Neutrophil (primary cell): ENCODE data around the gene CHRND.

ENCODE experiments used
- H3K27ac ChIP-seq: fragments of 200-600 bp; sonication (generic); 2 replicates; pipeline ENCODE4 v1.5.1; 2016; ENCODE audit warnings: mild to moderate bottlenecking, moderate library complexity
- H3K27me3 ChIP-seq: fragments of 200-600 bp; sonication (generic); 2 replicates; pipeline ENCODE4 v1.6.0; 2016; ENCODE audit warnings: mild to moderate bottlenecking
- H3K36me3 ChIP-seq: fragments of 200-600 bp; sonication (generic); 2 replicates; pipeline ENCODE4 v1.5.1; 2017
- H3K4me1 ChIP-seq, 2 experiments: fragments of 200-600 bp in 1 of 2; sonication (generic) in 1 of 2; 1 replicate in 1 of 2; 2 replicates in 1 of 2; pipeline versions ENCODE4 v1.5.1 to v1.6.1; 2013 to 2016; ENCODE audit warnings: low read depth in 1 of 2, low read length in 1 of 2, mild to moderate bottlenecking in 1 of 2, moderate library complexity in 1 of 2; ENCODE audit not compliant: control insufficient read depth in 1 of 2, insufficient read depth in 1 of 2
- H3K4me3 ChIP-seq, 2 experiments: fragments of 200-600 bp in 1 of 2; sonication (generic) in 1 of 2; 1 replicate in 1 of 2; 2 replicates in 1 of 2; pipeline ENCODE4 v1.5.1; 2013 to 2016; ENCODE audit warnings: low read depth in 1 of 2, low read length in 1 of 2, mild to moderate bottlenecking in 1 of 2, moderate library complexity in 1 of 2
- H3K9me3 ChIP-seq: fragments of 200-600 bp; sonication (generic); 2 replicates; pipeline ENCODE4 v1.5.1; 2016
- TF ChIP-seq, protein P1 (sequence below): fragments of 200-600 bp; sonication (generic); IDR thresholded peaks from 2 replicates; pipeline ENCODE4 v1.5.1; 2016; ENCODE audit warnings: antibody characterized with exemption

Gene CHRND

DNA sequence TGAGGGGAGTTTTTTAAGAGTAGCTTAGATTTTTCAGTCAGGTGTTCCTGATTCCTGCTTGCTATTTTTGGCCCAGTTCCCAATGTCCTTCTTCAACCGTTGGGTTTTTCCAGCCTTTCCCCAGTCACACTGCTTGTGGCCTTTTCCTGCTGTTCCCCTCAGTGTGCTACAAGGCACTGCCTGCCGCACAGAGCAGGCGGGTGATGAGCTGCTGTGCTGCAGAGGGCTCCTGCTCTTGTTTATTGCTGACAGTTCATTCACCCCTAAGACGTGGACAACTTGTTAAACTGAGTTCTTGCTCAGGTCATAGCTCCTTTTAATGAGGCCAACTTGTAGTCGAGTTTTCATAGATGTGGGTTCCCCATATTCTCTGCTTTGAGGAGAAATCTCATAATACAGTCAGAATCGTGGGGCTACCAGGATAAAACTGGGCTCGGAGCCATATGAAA lies 45.1 kb downstream of the CHRND start:
- H3K4me1 ChIP-seq, result no peaks in the 10 kb centered on the region
- H3K27ac ChIP-seq, result no peak overlapping the region

DNA sequence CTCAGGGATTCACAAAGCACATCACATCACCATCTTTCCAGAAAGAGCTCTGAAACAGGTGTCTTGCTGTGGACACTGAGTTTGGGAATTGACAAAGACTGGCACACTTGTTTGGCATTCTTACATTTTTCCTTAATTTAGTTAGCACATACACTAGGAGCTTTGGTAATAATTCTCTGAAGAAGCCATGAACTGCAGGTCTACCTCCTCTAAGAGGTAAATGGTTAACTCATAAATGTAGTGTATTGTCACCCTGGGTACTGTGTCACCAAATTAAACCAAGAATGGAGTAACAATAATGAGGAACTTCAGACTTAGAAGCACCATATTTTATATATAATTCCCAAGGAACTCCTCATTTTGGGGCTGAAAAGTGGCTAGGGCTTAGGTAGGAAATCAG lies 47.1 kb downstream of the CHRND start:
- Histone ChIP-seq H3K27me3 (no peaks in the 10 kb centered on the region), H3K36me3 (peaks cover 88% of the 10 kb centered on the region), H3K4me3 (no peak overlapping the region), H3K27ac (no peak overlapping the region), H3K4me1 (no peaks in the 10 kb centered on the region), H3K9me3 (no peaks in the 10 kb centered on the region)
- TF ChIP-seq, protein P1, sequence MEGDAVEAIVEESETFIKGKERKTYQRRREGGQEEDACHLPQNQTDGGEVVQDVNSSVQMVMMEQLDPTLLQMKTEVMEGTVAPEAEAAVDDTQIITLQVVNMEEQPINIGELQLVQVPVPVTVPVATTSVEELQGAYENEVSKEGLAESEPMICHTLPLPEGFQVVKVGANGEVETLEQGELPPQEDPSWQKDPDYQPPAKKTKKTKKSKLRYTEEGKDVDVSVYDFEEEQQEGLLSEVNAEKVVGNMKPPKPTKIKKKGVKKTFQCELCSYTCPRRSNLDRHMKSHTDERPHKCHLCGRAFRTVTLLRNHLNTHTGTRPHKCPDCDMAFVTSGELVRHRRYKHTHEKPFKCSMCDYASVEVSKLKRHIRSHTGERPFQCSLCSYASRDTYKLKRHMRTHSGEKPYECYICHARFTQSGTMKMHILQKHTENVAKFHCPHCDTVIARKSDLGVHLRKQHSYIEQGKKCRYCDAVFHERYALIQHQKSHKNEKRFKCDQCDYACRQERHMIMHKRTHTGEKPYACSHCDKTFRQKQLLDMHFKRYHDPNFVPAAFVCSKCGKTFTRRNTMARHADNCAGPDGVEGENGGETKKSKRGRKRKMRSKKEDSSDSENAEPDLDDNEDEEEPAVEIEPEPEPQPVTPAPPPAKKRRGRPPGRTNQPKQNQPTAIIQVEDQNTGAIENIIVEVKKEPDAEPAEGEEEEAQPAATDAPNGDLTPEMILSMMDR, result no peak

More for the DNA sequence above, 45.1 kb downstream of the CHRND start:
- Histone ChIP-seq H3K36me3 (peaks cover 91% of the 10 kb centered on the region), H3K4me3 (no peak overlapping the region), H3K27me3 (no peaks in the 10 kb centered on the region), H3K9me3 (no peaks in the 10 kb centered on the region)
- TF ChIP-seq, protein P1, result no peak

DNA sequence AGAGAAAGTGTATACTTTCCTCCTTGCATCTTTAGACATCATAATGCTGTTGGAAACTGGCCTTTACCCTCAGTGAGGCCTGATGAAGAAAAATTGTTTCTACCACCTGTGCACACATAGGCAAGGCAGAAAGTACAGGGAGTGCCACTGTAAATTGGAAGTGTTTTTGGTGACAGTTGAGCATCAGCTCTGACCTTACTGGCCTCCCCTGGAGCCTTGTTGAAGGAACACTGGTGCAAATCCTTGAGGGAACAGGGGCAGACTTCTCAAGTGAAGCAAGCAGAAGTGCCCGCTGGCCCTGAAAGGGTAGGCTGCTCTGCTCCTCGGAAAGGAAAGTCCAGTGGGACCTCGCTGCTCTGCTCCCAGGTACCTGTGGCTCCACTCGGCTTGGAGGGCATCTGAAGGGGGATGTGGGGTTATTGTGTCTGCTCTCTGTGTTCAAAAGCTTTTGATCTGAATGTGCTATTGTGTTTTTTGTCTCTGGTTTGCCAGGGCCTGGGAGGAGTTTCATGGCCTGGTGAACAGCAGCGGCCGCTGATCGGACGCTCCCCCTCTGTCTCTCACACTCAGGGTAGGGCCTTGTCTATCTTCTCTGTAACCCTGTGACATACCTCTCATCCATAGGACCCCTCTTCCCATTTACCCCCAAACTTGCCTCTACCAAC lies 47.9 kb downstream of the CHRND start:
- Histone ChIP-seq H3K4me3 (no peak overlapping the region), H3K27me3 (no peaks in the 10 kb centered on the region), H3K36me3 (peaks cover 80% of the 10 kb centered on the region), H3K4me1 (no peaks in the 10 kb centered on the region), H3K9me3 (no peaks in the 10 kb centered on the region), H3K27ac (no peak overlapping the region)
- TF ChIP-seq, protein P1, result no peak

DNA sequence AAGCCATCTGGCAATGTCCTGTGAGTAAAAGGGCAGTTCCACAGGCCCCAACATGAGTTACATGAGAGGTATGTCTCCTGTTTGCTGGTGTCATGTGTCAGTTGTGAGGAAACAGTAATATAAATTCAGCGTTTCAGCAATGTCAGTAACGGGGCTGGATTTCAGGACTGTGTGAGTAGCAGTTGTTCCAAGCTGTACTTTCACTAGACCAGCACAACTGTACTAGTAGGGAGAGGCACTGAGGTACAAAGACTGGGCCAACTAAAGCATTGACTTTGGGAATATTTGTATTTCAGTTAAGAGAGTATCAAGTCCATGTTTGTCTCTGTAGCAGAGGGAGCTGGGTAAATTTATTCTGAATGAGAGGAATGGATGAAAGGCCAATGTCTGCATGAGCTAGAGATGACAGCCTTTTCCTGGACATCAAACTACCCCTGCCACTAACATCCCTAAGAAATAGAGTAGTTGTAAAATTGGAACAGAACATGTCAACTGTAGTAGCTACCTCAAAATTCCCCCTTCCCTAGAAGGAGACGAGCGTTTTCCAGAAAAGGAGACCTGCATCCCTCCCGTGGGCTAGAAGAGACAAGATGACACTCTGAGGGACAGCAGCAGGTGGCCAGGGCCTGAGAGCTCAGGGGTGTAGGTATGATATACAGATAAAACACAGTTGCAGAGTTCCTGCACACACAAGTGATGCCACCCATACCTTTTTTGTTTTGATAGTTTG lies 48.9 kb downstream of the CHRND start:
- TF ChIP-seq, protein P1, result no peak
- Histone ChIP-seq H3K4me1 (no peaks in the 10 kb centered on the region), H3K27ac (no peak overlapping the region), H3K27me3 (no peaks in the 10 kb centered on the region), H3K4me3 (no peak overlapping the region), H3K36me3 (peaks cover 70% of the 10 kb centered on the region), H3K9me3 (no peaks in the 10 kb centered on the region)

DNA sequence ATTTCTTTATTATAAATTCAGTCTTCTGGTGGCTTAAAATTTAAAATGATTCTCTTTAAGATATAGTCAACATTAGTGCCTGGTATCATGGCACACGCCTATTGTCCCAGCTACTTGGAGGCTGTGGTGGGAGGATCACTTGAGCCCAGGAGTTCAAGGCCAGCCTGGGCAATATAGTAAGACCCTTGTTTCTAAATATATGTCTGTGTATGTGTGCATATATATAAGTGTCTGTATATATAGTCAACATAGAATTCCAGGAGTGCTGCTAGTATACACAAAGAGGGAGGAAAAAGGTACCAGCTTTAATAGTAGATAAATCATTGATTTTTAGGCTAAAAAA lies 49.4 kb downstream of the CHRND start:
- H3K27me3 ChIP-seq, result no peaks in the 10 kb centered on the region
- no peak overlapping the region for H3K27ac ChIP-seq
- no peaks in the 10 kb centered on the region for H3K4me1 ChIP-seq
- H3K4me3 ChIP-seq, result no peak overlapping the region
- TF ChIP-seq, protein P1, result no peak
- no peaks in the 10 kb centered on the region for H3K9me3 ChIP-seq
- peaks cover 65% of the 10 kb centered on the region for H3K36me3 ChIP-seq
